Activated CD4-positive, alpha-beta memory T cell treated with anti-CD3 and anti-CD28 coated beads for 36 hours (primary cell): ENCODE data around the gene GNAL. TPM values are rescaled to one million over a fixed set of nuclear protein-coding genes. Genes with fewer than 3 reads are reported as not detected.
"Not testable (repeated sequence)": the region's sequence is repeated elsewhere in the genome, so short reads cannot be mapped to it uniquely, and the experiment has no call there.

ENCODE experiments used
- CTCF ChIA-PET: fragments of 350-600 bp; sonication (Branson Sonifier 250); formaldehyde crosslinking; loops from one replicate; lab custom pipeline; 2021; ENCODE audit warnings: antibody characterized with exemption, inconsistent platforms; lab: Charles Lee
- POLR2A ChIA-PET: fragments of 350-600 bp; sonication (Branson Sonifier 250); formaldehyde crosslinking; loops from one replicate; lab custom pipeline; 2021; ENCODE audit warnings: antibody characterized with exemption; lab: Charles Lee
- DNase-seq: peaks from one replicate; pipeline ENCODE4 v3.0.0-alpha.2; 2020
- H3K27ac Mint-ChIP-seq: one replicate; pipeline ENCODE4 v1.8.0; 2021; ENCODE audit warnings: mixed read lengths
- H3K27me3 Mint-ChIP-seq: one replicate; pipeline ENCODE4 v1.8.0; 2021; ENCODE audit warnings: mixed read lengths
- H3K36me3 Mint-ChIP-seq: one replicate; pipeline ENCODE4 v1.8.0; 2021; ENCODE audit warnings: mixed read lengths
- H3K4me1 Mint-ChIP-seq: one replicate; pipeline ENCODE4 v1.8.0; 2021; ENCODE audit warnings: low read depth, mixed read lengths
- H3K4me3 Mint-ChIP-seq: one replicate; pipeline ENCODE4 v1.8.0; 2021; ENCODE audit warnings: mild to moderate bottlenecking, mixed read lengths
- H3K9me3 Mint-ChIP-seq: one replicate; pipeline ENCODE4 v1.8.0; 2021; ENCODE audit warnings: mixed read lengths
- intact Hi-C: fragments of 100-400 bp; cut with micrococcal nuclease; formaldehyde crosslinking; loops from one replicate; pipeline ENCODE4 v1.15.1; 2023
- total RNA-seq, 2 experiments: library from RNA; stranded (reverse); gene quantifications; one replicate each; pipeline ENCODE4 v1.2.3, GENCODE V29; 2021

The GNAL gene
- total RNA-seq, 2 experiments from 2014 or later, result 0.12 TPM; not detected in 1

DNA sequence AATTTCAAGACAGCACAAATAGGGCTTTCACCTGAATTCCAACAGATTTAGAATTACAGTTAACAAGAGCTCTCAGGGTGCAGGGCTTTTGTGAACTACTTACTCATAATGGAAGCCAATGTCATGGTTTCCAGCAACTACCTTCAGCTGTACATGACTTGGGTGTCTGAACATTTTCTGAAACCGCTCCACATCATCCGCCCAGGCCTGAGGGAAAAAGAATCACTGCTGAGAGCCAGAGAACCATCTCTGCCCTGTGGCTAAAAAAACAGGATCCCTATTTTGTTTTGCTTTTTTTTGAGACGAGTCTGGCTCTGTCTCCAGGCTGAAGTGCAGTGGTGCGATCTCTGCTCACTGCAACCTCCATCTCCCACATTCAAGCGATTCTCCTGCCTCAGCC lies 200.2 kb downstream of the GNAL start:
- ChIA-PET CTCF (interaction anchor here (0.6 to 1.5 kb wide), 3 partner anchors 9 to 156 kb away, joined by 4 read pairs; no protein-coding TSS in a partner anchor), POLR2A (no interaction called here)
- Mint-ChIP-seq H3K4me1 (peaks cover 9% of the 10 kb centered on the region), H3K36me3 (peaks cover 41% of the 10 kb centered on the region), H3K9me3 (no peaks in the 10 kb centered on the region), H3K27me3 (no peaks in the 10 kb centered on the region), H3K27ac (no peak overlapping the region), H3K4me3 (no peak overlapping the region)
- intact Hi-C loops, result no loop called here
- no peak for DNase-seq

DNA sequence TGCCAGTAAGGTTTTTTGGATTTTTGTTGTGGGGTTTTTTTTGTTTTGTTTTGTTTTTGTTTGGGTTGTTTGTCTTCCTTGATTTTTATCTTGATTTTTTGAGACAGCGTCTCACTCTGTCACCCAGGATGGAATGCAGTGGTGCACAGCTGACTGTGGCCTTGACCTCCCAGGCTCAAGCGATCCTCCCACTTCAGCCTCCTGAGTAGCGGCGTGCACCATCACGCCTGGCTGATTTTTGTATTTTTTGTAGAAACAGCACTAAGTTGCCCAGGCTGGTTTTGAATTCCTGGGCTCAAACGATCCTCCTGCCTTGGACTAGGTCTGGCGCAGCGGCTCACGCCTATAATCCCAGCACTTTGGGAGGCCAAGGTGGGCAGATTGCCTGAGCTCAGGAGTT lies 202.7 kb downstream of the GNAL start:
- H3K4me3 Mint-ChIP-seq, result no peak overlapping the region
- ChIA-PET POLR2A (no interaction called here), CTCF (no interaction called here)
- H3K27me3 Mint-ChIP-seq, result no peaks in the 10 kb centered on the region
- H3K4me1 Mint-ChIP-seq, result peaks cover 9% of the 10 kb centered on the region
- H3K27ac Mint-ChIP-seq, result no peak overlapping the region
- H3K9me3 Mint-ChIP-seq, result no peaks in the 10 kb centered on the region
- intact Hi-C loops, result no loop called here
- peaks cover 38% of the 10 kb centered on the region for H3K36me3 Mint-ChIP-seq
- no peak for DNase-seq

GRCh38 chr18:11892438-11892837 lies 203.4 kb downstream of the GNAL start:
- H3K4me3 Mint-ChIP-seq, intact Hi-C loops, DNase-seq, H3K27me3 Mint-ChIP-seq, POLR2A ChIA-PET, H3K9me3 Mint-ChIP-seq, H3K27ac Mint-ChIP-seq, CTCF ChIA-PET, H3K4me1 Mint-ChIP-seq: not testable (repeated sequence)
- H3K36me3 Mint-ChIP-seq, result peaks cover 40% of the 10 kb centered on the region

DNA sequence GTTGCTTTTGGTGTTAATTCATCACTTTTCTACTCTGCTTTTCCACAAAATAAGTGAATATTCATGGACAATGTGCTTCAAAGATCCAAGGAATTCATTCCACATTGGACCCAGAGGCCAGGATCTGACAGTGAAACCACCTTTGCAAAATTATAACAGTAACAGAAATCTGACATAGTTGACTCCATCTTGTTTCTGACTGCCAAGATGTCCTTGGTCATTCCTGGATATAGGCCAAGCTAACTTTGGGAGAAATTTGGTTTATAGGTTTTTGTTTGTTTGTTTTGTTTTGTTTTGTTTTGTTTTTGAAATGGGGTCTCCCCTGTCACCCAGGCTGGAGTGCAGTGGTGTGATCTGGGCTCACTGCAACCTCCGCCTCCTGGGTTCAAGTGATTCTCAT lies 208.7 kb downstream of the GNAL start:
- Mint-ChIP-seq H3K9me3 (no peaks in the 10 kb centered on the region), H3K4me3 (no peak overlapping the region), H3K36me3 (peaks cover 28% of the 10 kb centered on the region), H3K4me1 (no peaks in the 10 kb centered on the region), H3K27me3 (no peaks in the 10 kb centered on the region), H3K27ac (no peak overlapping the region)
- POLR2A ChIA-PET, result no interaction called here
- no peak for DNase-seq
- CTCF ChIA-PET, result no interaction called here
- intact Hi-C loops, result no loop called here

DNA sequence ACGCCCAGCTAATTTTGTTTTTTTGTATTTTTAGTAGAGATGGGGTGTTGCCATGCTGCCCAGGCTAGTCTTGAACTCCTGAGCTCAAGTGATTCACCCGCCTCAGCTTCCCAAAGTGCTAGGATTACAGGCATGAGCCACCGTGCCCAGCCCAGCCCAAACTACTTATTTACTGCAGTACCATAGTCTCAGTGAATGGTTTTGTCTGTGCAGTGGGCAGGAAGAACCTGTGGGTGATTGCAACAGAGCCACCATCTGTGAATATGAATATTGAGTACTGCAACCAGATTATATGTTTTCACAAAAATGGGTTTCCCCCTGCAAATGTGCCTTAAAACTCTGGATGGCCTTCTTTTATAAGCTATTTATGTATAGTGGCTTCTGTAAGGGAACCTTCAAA lies 210.0 kb downstream of the GNAL start:
- no peak for DNase-seq
- Mint-ChIP-seq H3K9me3 (no peaks in the 10 kb centered on the region), H3K27me3 (no peaks in the 10 kb centered on the region), H3K27ac (no peak overlapping the region), H3K4me3 (no peak overlapping the region), H3K36me3 (peaks cover 25% of the 10 kb centered on the region), H3K4me1 (peaks cover 3% of the 10 kb centered on the region)
- POLR2A ChIA-PET, result no interaction called here
- intact Hi-C loops, result no loop called here
- CTCF ChIA-PET, result no interaction called here

DNA sequence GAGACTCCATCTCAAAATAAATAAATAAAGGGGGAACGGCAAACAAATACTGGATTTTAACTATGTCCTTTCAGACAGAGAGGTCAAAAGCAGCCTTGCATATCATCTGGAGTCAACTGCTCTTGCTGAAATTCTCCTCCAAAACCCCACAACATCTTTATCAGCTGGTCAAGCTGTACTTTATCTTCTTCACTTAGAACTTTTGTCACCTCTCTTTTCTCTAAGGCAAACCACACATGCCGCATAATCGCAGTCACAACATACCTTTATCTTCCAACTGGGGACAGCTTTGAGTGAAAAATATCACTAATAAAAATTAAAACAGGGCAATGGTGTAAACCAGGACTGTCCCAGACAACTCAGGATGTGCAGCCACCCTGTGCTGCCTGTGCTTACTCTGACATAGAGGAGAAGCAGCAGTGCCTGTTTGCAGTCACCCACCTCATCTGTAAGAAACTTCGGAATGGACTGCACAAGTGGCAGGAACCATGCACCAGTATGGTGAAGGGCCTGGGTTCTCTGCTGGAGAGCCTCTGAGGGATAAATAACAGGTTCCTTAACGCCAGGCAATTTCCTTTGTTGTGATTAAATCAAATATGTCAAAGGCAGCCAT lies 212.9 kb downstream of the GNAL start:
- Mint-ChIP-seq H3K36me3 (peaks cover 16% of the 10 kb centered on the region), H3K4me1 (peaks cover 11% of the 10 kb centered on the region), H3K27ac (no peak overlapping the region), H3K4me3 (no peak overlapping the region), H3K9me3 (no peaks in the 10 kb centered on the region), H3K27me3 (no peaks in the 10 kb centered on the region)
- CTCF ChIA-PET, result no interaction called here
- no peak for DNase-seq
- intact Hi-C loops, result no loop called here
- POLR2A ChIA-PET, result no interaction called here

DNA sequence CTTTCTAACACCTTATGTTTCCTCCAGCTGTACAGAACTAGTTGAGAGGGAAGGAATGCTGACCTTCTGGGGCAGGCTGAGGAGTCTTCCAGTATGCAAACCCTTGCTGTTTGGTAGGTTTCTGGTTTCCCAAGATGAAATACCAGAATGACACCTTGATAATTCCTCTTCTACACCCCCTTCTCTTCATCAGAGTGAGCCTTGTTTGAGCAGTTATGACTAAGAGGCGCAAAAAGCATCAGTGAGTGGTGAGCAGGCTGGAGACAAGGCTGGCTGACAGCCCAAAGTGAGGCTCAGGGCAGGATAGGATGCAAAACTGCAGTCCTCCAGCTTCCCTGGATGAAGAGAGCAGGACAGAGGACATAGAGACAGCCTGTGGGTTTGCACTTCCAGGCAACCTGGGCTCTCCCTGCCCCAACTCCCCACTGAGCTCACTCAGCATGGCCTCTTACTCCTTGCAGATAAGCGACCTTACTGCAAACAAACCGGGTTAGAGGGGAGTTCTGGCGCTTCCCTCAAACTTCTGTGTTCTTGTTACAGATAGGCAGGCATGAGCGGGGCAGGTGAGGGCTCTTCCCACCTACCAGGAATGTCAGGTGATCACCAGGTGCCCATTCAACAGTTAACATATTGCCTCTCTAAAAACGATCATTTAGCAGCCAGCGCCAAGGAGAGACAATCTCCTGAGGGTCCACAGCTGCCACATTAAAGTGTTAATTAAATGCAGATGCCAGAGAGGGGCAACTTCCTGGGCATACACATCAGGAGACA lies 213.6 kb downstream of the GNAL start:
- no peak for DNase-seq
- intact Hi-C loops, result no loop called here
- ChIA-PET CTCF (no interaction called here), POLR2A (no interaction called here)
- peaks cover 16% of the 10 kb centered on the region for H3K4me1 Mint-ChIP-seq
- H3K27ac Mint-ChIP-seq, result no peak overlapping the region
- no peaks in the 10 kb centered on the region for H3K9me3 Mint-ChIP-seq
- H3K4me3 Mint-ChIP-seq, result no peak overlapping the region
- peaks cover 13% of the 10 kb centered on the region for H3K36me3 Mint-ChIP-seq
- no peaks in the 10 kb centered on the region for H3K27me3 Mint-ChIP-seq

DNA sequence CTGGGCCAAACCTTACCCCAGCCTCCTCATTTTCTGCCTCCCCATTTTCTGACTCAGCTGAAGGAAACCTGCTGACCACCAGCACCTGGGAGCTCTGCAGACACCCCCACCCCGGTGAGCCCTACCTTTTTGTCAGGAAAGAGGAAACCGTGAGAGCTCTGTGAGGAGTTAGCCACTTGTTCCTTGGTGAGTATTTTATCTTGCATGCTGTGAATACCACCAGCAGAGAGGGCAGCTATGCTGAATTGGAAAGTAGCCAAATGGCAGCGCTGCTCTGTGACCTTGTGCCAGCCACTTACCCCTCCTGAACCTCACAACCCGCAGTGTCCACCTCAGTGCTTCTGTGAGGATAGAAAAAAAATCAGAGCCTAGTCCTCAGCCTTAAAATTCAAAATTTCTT lies 216.5 kb downstream of the GNAL start:
- DNase-seq, result no peak
- CTCF ChIA-PET, result interaction anchor here (1.0 to 1.2 kb wide), 2 partner anchors 31 to 88 kb away, joined by 3 to 5 read pairs; no protein-coding TSS in a partner anchor
- Mint-ChIP-seq H3K4me3 (no peak overlapping the region), H3K9me3 (no peaks in the 10 kb centered on the region), H3K4me1 (peaks cover 22% of the 10 kb centered on the region), H3K27me3 (no peaks in the 10 kb centered on the region), H3K27ac (peak overlapping the region; percentile 18), H3K36me3 (peaks cover 13% of the 10 kb centered on the region)
- POLR2A ChIA-PET, result no interaction called here
- intact Hi-C loops, result no loop called here

- CTCF ChIA-PET, result interaction anchor here (1.0 to 1.2 kb wide), 2 partner anchors 31 to 88 kb away, joined by 3 to 5 read pairs; no protein-coding TSS in a partner anchor
Observed at GRCh38 chr18:11906176-11906575, 217.1 kb downstream of the GNAL start.

DNA sequence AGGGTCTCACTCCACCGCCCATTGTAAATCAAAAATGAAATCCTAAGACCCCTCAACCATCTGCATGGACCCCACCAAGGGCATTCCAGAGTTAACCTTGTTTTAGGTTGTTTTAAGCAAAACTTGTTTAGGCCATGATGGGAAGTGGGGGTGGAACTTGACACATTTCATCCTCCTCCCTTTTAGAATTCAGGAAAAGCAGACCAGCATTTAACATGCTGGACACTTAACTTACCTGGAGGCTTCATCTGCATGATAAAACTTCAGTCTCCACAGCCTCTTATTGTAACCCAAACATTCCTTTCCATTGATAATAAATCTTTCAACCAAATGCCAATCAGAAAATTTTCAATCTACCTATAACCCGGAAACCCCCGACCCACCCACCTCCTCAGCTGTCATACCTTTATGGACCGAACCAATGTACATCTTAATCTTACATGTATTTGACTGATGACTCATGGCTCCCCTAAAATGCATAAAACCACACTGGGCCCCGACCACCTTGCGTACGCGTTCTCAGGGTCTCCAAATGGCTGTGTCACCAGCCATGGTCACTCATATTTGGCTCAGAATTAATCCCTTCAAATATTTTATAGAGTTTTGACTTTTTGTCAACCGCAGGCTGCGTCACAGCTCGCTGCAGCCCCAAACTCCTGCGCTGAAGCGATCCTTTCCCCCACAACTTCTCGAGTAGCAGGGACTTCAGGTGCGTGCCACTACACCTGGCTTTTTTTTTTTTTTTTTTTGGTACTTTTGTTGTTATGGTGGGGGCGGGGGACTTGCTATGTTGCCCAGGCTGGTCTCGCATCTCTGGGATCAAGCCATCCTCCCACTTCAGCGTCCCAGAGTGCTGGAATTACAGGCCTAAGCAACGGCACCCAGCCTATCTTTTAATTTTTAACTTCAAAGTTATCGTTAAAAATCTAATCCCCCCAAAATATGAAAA lies 218.1 kb downstream of the GNAL start:
- CTCF ChIA-PET, result no interaction called here
- H3K4me1 Mint-ChIP-seq, result peaks cover 22% of the 10 kb centered on the region

More at GRCh38 chr18:11906176-11906575, 217.1 kb downstream of the GNAL start:
- no peak for DNase-seq
- Mint-ChIP-seq H3K4me3 (no peak overlapping the region), H3K4me1 (peaks cover 22% of the 10 kb centered on the region), H3K9me3 (no peaks in the 10 kb centered on the region), H3K27me3 (no peaks in the 10 kb centered on the region), H3K36me3 (peaks cover 13% of the 10 kb centered on the region), H3K27ac (peak overlapping the region; percentile 18)
- POLR2A ChIA-PET, result interaction anchor here (0.7 kb wide), 1 partner anchor 56 kb away, joined by 3 read pairs; no protein-coding TSS in a partner anchor
- intact Hi-C loops, result no loop called here

GRCh38 chr18:11908182-11909060 lies 219.4 kb downstream of the GNAL start, which contains the start of gene MPPE1:
Gene MPPE1, minus strand, starts transcription at chr18:11908317. Its CDS starts 11,053 bp downstream, at chr18:11897264.
- H3K27me3 Mint-ChIP-seq, result no peaks in the 10 kb centered on the region
- no peaks in the 10 kb centered on the region for H3K9me3 Mint-ChIP-seq
- DNase-seq, result peak; percentile 91
- ChIA-PET POLR2A (interaction anchor here (1.6 kb wide), 1 partner anchor 73 kb away, joined by 8 read pairs; the partner anchor contains the start of gene IMPA2), CTCF (interaction anchor here (1.0 to 1.9 kb wide), 2 partner anchors 29 to 130 kb away, joined by 3 to 7 read pairs; no protein-coding TSS in a partner anchor)
- peak within 1 kb of the TSS; percentile 92 for H3K4me3 Mint-ChIP-seq
- H3K36me3 Mint-ChIP-seq, result peaks cover 13% of the 10 kb centered on the region
- peaks cover 22% of the 10 kb centered on the region for H3K4me1 Mint-ChIP-seq
- intact Hi-C loops, result loop anchor here (1.0 to 2.0 kb wide), 4 partner anchors 38 to 469 kb away; partner anchors contain the start of genes AFG3L2, CHMP1B and IMPA2
- H3K27ac Mint-ChIP-seq, result peak within 1 kb of the TSS; percentile 90

More for the DNA sequence above, 218.1 kb downstream of the GNAL start:
- intact Hi-C loops, result no loop called here
- Mint-ChIP-seq H3K27ac (peak overlapping the region; percentile 90), H3K9me3 (no peaks in the 10 kb centered on the region), H3K27me3 (no peaks in the 10 kb centered on the region), H3K4me3 (peak overlapping the region; percentile 92), H3K36me3 (peaks cover 13% of the 10 kb centered on the region)
- POLR2A ChIA-PET, result interaction anchor here (1.6 kb wide), 1 partner anchor 74 kb away, joined by 8 read pairs; the partner anchor contains the start of gene IMPA2
- no peak for DNase-seq
